OCI-LY3 (cell line): ENCODE results near the gene FOXA1.

Experiments
- EZH2phosphoT487 ChIP-seq: fragments of 200-600 bp; shearing (Covaris generic); IDR thresholded peaks from 2 replicates; pipeline ENCODE4 v1.6.1; 2018; ENCODE audit warnings: antibody characterized with exemption, mixed run types, low read depth
- TF ChIP-seq, protein P1 (sequence below): fragments of 200-600, 300-600 bp; sonication (generic); IDR thresholded peaks from 2 replicates; pipeline ENCODE4 v1.5.1; 2014; ENCODE audit warnings: antibody characterized with exemption, low read length, low read depth

- TF ChIP-seq, protein P1, sequence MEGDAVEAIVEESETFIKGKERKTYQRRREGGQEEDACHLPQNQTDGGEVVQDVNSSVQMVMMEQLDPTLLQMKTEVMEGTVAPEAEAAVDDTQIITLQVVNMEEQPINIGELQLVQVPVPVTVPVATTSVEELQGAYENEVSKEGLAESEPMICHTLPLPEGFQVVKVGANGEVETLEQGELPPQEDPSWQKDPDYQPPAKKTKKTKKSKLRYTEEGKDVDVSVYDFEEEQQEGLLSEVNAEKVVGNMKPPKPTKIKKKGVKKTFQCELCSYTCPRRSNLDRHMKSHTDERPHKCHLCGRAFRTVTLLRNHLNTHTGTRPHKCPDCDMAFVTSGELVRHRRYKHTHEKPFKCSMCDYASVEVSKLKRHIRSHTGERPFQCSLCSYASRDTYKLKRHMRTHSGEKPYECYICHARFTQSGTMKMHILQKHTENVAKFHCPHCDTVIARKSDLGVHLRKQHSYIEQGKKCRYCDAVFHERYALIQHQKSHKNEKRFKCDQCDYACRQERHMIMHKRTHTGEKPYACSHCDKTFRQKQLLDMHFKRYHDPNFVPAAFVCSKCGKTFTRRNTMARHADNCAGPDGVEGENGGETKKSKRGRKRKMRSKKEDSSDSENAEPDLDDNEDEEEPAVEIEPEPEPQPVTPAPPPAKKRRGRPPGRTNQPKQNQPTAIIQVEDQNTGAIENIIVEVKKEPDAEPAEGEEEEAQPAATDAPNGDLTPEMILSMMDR = no peak
- TF ChIP-seq EZH2phosphoT487 = no peak
Observed at GRCh38 chr14:37602605-37603453, 7.8 kb upstream of the FOXA1 start.
